ENCODE measurements around the gene SAMD10. TPM values are rescaled to one million over a fixed set of nuclear protein-coding genes. Genes with fewer than 3 reads are reported as not detected.

SAMD10 gene
- total and polyA plus RNA-seq, 2 of the 8 experiments (the other 6 are each of a cell fraction or from before 2014, with no cell fraction given) = 3.0 to 5.2 TPM

DNA sequence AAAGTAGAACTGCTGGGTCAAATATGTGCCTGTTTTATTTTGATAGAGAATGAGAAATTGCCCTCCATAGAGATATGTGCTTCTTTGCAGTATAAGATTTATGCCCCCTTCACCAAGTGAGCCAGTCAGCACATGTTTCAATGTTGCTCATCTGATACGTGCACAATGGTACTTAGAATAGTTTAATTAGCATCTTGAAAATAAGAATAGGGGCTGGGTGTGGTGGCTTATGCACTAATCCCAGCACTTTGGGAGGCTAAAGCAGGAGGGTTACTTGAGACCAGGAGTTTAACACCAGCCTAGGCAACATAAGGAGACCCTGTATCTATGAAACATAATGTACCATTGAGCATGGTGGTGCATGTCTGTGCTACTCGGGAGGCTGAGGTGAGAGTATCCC lies 36.2 kb upstream of the SAMD10 start:
- no peak overlapping the region for H3K4me3 ChIP-seq (ENCODE audit: extremely low read depth in 1 of 4, insufficient read depth in 2 of 4, low read depth in 3 of 4, low read length in 4 of 4)
- H3K23ac ChIP-seq (ENCODE audit: insufficient read length) = no peak overlapping the region
- no peak overlapping the region for H4K5ac ChIP-seq (ENCODE audit: insufficient read length, low read depth, low read length)
- H3K4me2 ChIP-seq (ENCODE audit: insufficient read depth in 1 of 2, low read depth in 2 of 2, low read length in 2 of 2) = no peak overlapping the region
- no peak overlapping the region for H3K27ac ChIP-seq (ENCODE audit: low read depth, low read length)
- no peak overlapping the region for H2BK120ac ChIP-seq (replicated peaks; ENCODE audit: low read depth, low read length)
- no peak overlapping the region for H2BK15ac ChIP-seq (ENCODE audit: low read length)
- 97% methylated on average over 2 of the region's 2 CpGs; no CpG with 5 or more reads in 1 of the 2 experiments for WGBS, 2 experiments (ENCODE audit: extremely low coverage in 1 of 2, insufficient coverage in 1 of 2, insufficient read length in 1 of 2, insufficient replicate concordance in 2 of 2, low coverage in 1 of 2, low lambda C conversion rate in 2 of 2, missing lambda C conversion rate in 1 of 2)
- H3K18ac ChIP-seq (ENCODE audit: extremely low read depth, low read length) = no peak overlapping the region
- H2AFZ ChIP-seq (ENCODE audit: low read length) = no peak overlapping the region
- H3K9me3 ChIP-seq (ENCODE audit: insufficient read depth in 2 of 2, low read depth in 1 of 2, low read length in 1 of 2) = no peaks in the 10 kb centered on the region
- H2BK12ac ChIP-seq (ENCODE audit: low read depth, low read length) = no peak overlapping the region
- H3K79me1 ChIP-seq (ENCODE audit: low read depth, low read length) = peaks cover 6% of the 10 kb centered on the region; the same call in 1 of the 2 replicates
- no peak overlapping the region for H3K9ac ChIP-seq (replicated peaks in 1 of 4; ENCODE audit: extremely low read depth in 1 of 4, low read depth in 3 of 4, low read length in 3 of 4)
- no peaks in the 10 kb centered on the region for H3K4me1 ChIP-seq (replicated peaks in 1 of 4; ENCODE audit: control insufficient read depth in 3 of 4, insufficient read depth in 4 of 4, low read length in 3 of 4)
- no peak overlapping the region for H2AK5ac ChIP-seq (ENCODE audit: low read depth, low read length)
- H2BK5ac ChIP-seq (ENCODE audit: low read depth, low read length) = no peak overlapping the region
- no peak overlapping the region for H2BK20ac ChIP-seq (ENCODE audit: low read length)
- no peak overlapping the region for H4K91ac ChIP-seq (replicated peaks; ENCODE audit: insufficient read length, low read length)
- no peak for DNase-seq (ENCODE audit: low read depth in 1 of 2, low spot score in 2 of 2)
- CTCF ChIA-PET (ENCODE audit: partially characterized antibody) = interaction anchor here (0.7 kb wide), 1 partner anchor 271 kb away, joined by 3 read pairs; no protein-coding TSS in a partner anchor
- no peak overlapping the region for H4K8ac ChIP-seq (ENCODE audit: extremely low read depth, insufficient read depth, low read length)
- no peaks in the 10 kb centered on the region for H3K23me2 ChIP-seq (ENCODE audit: low read depth, low read length)
- H3K36me3 ChIP-seq (ENCODE audit: control insufficient read depth in 2 of 4, insufficient read depth in 4 of 4, low read length in 3 of 4) = peaks cover 17 to 49% (median 33%) of the 10 kb centered on the region in 4 experiments
- FAIRE-seq = no peak
- no peak overlapping the region for H3K4ac ChIP-seq (replicated peaks; ENCODE audit: insufficient read length, low read depth, low read length)
- POLR2A ChIA-PET (ENCODE audit: partially characterized antibody) = no interaction called here
- no peak overlapping the region for H3K14ac ChIP-seq (ENCODE audit: insufficient read length)
- peaks cover 0 to 7% of the 10 kb centered on the region in 2 experiments for H4K20me1 ChIP-seq (replicated peaks in 1 of 2; ENCODE audit: control insufficient read depth in 1 of 2, insufficient read depth in 2 of 2, low read length in 2 of 2)
- H3K27me3 ChIP-seq (replicated peaks in 1 of 4; ENCODE audit: control insufficient read depth in 3 of 4, extremely low read depth in 1 of 4, insufficient read depth in 3 of 4, low read length in 3 of 4) = no peaks in the 10 kb centered on the region
- H3K56ac ChIP-seq (replicated peaks; ENCODE audit: insufficient read length, low read depth, low read length) = no peak overlapping the region
- H3K79me2 ChIP-seq (ENCODE audit: control insufficient read depth in 1 of 2, insufficient read depth in 2 of 2, low read length in 2 of 2) = no peaks in the 10 kb centered on the region
- no peak for TF ChIP-seq TBP (IDR thresholded peaks at IDR 0.05; ENCODE audit: low read depth, low read length)
- no peak for TF ChIP-seq USF2 (IDR thresholded peaks at IDR 0.05; ENCODE audit: low read length)
- no peak for TF ChIP-seq POLR2AphosphoS5 (IDR thresholded peaks at IDR 0.05; ENCODE audit: low read depth, low read length)
- TF ChIP-seq CBX5 (IDR thresholded peaks at IDR 0.05; ENCODE audit: low read depth, low read length) = no peak
- TF ChIP-seq RXRA (IDR thresholded peaks at IDR 0.05; ENCODE audit: insufficient read depth, low read depth, low read length) = no peak
- TF ChIP-seq CTBP2 (IDR thresholded peaks at IDR 0.05; ENCODE audit: borderline replicate concordance, insufficient read depth, insufficient read length, low read length) = no peak
- no peak for TF ChIP-seq NRF1 (IDR thresholded peaks at IDR 0.05; ENCODE audit: low read depth, low read length)
- TF ChIP-seq FOSL1 (IDR thresholded peaks at IDR 0.05; ENCODE audit: insufficient read depth, low read depth, low read length) = no peak
- TF ChIP-seq, protein P1, sequence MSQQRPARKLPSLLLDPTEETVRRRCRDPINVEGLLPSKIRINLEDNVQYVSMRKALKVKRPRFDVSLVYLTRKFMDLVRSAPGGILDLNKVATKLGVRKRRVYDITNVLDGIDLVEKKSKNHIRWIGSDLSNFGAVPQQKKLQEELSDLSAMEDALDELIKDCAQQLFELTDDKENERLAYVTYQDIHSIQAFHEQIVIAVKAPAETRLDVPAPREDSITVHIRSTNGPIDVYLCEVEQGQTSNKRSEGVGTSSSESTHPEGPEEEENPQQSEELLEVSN (IDR thresholded peaks at IDR 0.05) = no peak
- no peak for TF ChIP-seq SAP30 (IDR thresholded peaks at IDR 0.05; ENCODE audit: insufficient read depth, insufficient replicate concordance, low read length)
- TF ChIP-seq SP4 (IDR thresholded peaks at IDR 0.05; ENCODE audit: low read length) = no peak
- TF ChIP-seq HDAC6 (IDR thresholded peaks at IDR 0.05; ENCODE audit: low read depth, low read length) = no peak
- no peak for TF ChIP-seq RBBP5 (IDR thresholded peaks at IDR 0.05; ENCODE audit: borderline replicate concordance, low read depth, low read length)

Measured in H1 (cell line).